GM12878 (cell line): Measurements from ENCODE around the gene SMIM35. TPM values are rescaled to one million over a fixed set of nuclear protein-coding genes. Genes with fewer than 3 reads are reported as not detected.

ENCODE experiments used
- ATAC-seq: fragments of 200-7000 bp; cut with Tn5 transposase; 3 replicates; pipeline ENCODE4 v1.9.1; 2020; ENCODE audit warnings: mild to moderate bottlenecking, moderate library complexity
- BruUV-seq: library from RNA; stranded (reverse); fragments of 400-500 nt; replicated peaks from 2 replicates; lab custom pipeline; 2021; lab: Mats Ljungman, UMichigan
- CTCF ChIA-PET: fragments of 300-600 bp; sonication (Branson Sonifier 250); formaldehyde crosslinking; extraction: SDS; loops from one replicate; lab custom pipeline; 2021; ENCODE audit warnings: inconsistent platforms; lab: Yijun Ruan, JAX
- POLR2A ChIA-PET: fragments of 350-600 bp; formaldehyde crosslinking; extraction: SDS; loops from one replicate; lab custom pipeline; 2021; ENCODE audit warnings: inconsistent platforms; lab: Charles Lee
- RAD21 ChIA-PET: fragments of 300-600 bp; sonication (Branson Sonifier 250); formaldehyde crosslinking; loops from one replicate; lab custom pipeline; 2023; ENCODE audit warnings: antibody characterized with exemption; ENCODE audit not compliant: unreplicated experiment; lab: Charles Lee
- SMC1A ChIA-PET: fragments of 300-600 bp; sonication (Branson Sonifier 250); formaldehyde crosslinking; loops from one replicate; lab custom pipeline; 2023; ENCODE audit not compliant: unreplicated experiment, uncharacterized antibody; lab: Charles Lee
- DNase-seq: peaks from one replicate; pipeline ENCODE4 v3.0.0-alpha.2; 2011; ENCODE audit warnings: low read depth, low spot score
- FAIRE-seq: peaks from 3 replicates; lab custom pipeline; 2011; peaks lifted over from hg19 to GRCh38; lab: Jason Lieb, UNC
- H2AFZ ChIP-seq: 2 replicates; pipeline ENCODE4 v1.6.0; 2011; ENCODE audit warnings: low read depth, low read length, control low read depth; ENCODE audit not compliant: control insufficient read depth
- H3K27ac ChIP-seq: 2 replicates; pipeline ENCODE4 v1.5.1; 2011; ENCODE audit warnings: control low read depth; ENCODE audit not compliant: control insufficient read depth, insufficient read depth
- H3K27me3 ChIP-seq, 2 experiments: replicated peaks in 1 of 2; 2 replicates each; pipeline versions ENCODE4 v1.6.0 to v1.6.1; 2011; ENCODE audit warnings: low read length in 1 of 2; ENCODE audit not compliant: control insufficient read depth in 2 of 2, insufficient read depth in 2 of 2
- H3K36me3 ChIP-seq, 2 experiments: 2 replicates each; pipeline ENCODE4 v1.5.1; 2011; ENCODE audit warnings: low read length in 1 of 2; ENCODE audit not compliant: control insufficient read depth in 2 of 2, insufficient read depth in 2 of 2
- H3K4me1 ChIP-seq: 2 replicates; pipeline ENCODE4 v1.6.1; 2011; ENCODE audit warnings: mild to moderate bottlenecking, low read length, moderate library complexity, mixed read lengths; ENCODE audit not compliant: control insufficient read depth, insufficient read depth
- H3K4me2 ChIP-seq: 2 replicates; pipeline ENCODE4 v1.6.0; 2011; ENCODE audit warnings: control low read depth; ENCODE audit not compliant: control insufficient read depth, insufficient read depth
- H3K4me3 ChIP-seq: fragments of 200-600 bp; sonication (generic); 2 replicates; pipeline ENCODE4 v1.5.1; 2016
- H3K79me2 ChIP-seq: 2 replicates; pipeline ENCODE4 v1.6.0; 2011; ENCODE audit warnings: low read length; ENCODE audit not compliant: control insufficient read depth, insufficient read depth
- H3K9ac ChIP-seq: 2 replicates; pipeline ENCODE4 v1.8.0; 2011; ENCODE audit warnings: low read length, control low read depth, mixed read lengths; ENCODE audit not compliant: control insufficient read depth, insufficient read depth
- H3K9me3 ChIP-seq: replicated peaks from 3 replicates; pipeline ENCODE4 v1.5.1; 2011; ENCODE audit warnings: mild to moderate bottlenecking, low read length; ENCODE audit not compliant: control insufficient read depth, insufficient read depth
- H4K20me1 ChIP-seq: 2 replicates; pipeline ENCODE4 v1.6.0; 2011; ENCODE audit not compliant: control insufficient read depth, insufficient read depth
- E4F1 ChIP-seq: fragments of 450-650 bp; IDR thresholded peaks from 2 replicates; pipeline ENCODE4 v1.6.1; 2018; ENCODE audit warnings: borderline replicate concordance, mild to moderate bottlenecking; ENCODE audit not compliant: partially characterized antibody
- EED ChIP-seq: sonication (generic); IDR thresholded peaks from 2 replicates; pipeline ENCODE4 v1.6.1; 2016; ENCODE audit warnings: antibody characterized with exemption, low read depth
- JUND ChIP-seq: IDR thresholded peaks from 2 replicates; pipeline ENCODE4 v1.6.1; 2012; ENCODE audit warnings: low read depth, mild to moderate bottlenecking, low read length, improper control_type of control experiment, moderate library complexity
- NFIC ChIP-seq: IDR thresholded peaks from 2 replicates; pipeline ENCODE4 v1.6.1; 2012; ENCODE audit warnings: low read depth, mild to moderate bottlenecking, inconsistent platforms, low read length, moderate library complexity
- RB1 ChIP-seq: fragments of 450-650 bp; formaldehyde crosslinking; IDR thresholded peaks from 2 replicates; pipeline ENCODE4 v1.6.1; 2017; ENCODE audit warnings: mild to moderate bottlenecking, borderline replicate concordance
- SMARCA5 ChIP-seq: fragments of 450-650 bp; IDR thresholded peaks from 2 replicates; pipeline ENCODE4 v1.6.1; 2017; ENCODE audit warnings: mild to moderate bottlenecking
- TBL1XR1 ChIP-seq: IDR thresholded peaks from 2 replicates; pipeline ENCODE4 v1.6.1; 2012; ENCODE audit warnings: low read depth, low read length, improper control_type of control experiment
- WGBS: methylation state at CpG from one replicate; pipeline ENCODE4 v1.1.6; 2016; ENCODE audit warnings: low lambda C conversion rate; ENCODE audit not compliant: insufficient replicate concordance, insufficient coverage; ENCODE audit errors: missing lambda C conversion rate; 5-methylcytosine and 5-hydroxymethylcytosine counted together
- in situ Hi-C: fragments of 300-500 bp; cut with MboI; formaldehyde crosslinking; loops from 9 replicates; pipeline ENCODE4 v1.14.3; 2018; ENCODE audit warnings: mixed read lengths
- intact Hi-C: fragments of 100-400 bp; cut with micrococcal nuclease; formaldehyde crosslinking; loops from one replicate; pipeline ENCODE4 v1.14.2; 2022; ENCODE audit not compliant: unreplicated experiment
- polyA plus RNA-seq, 11 experiments: library from polyadenylated mRNA; depleted of rRNA in 4 of 11; unstranded in 6 of 11; stranded (reverse) in 5 of 11; fragments of >200 nt; fragmentation: Nextera tagmentation in 4 of 11; fragmentation: Illumina TruSeq in 1 of 11; extraction: Ambion mirVana in 4 of 11; extraction: Trizol in 1 of 11; gene quantifications; 1 replicate in 1 of 11; 2 replicates in 10 of 11; pipeline versions ENCODE4 v1.2.1 to v1.2.3, GENCODE V29; 2011 to 2016; ENCODE audit warnings: inconsistent platforms in 2 of 11, missing spikeins in 2 of 11, low read depth in 1 of 11
- total RNA-seq, 4 experiments: library from RNA; depleted of rRNA in 3 of 4; stranded (reverse); fragments of >200 nt in 3 of 4; fragmentation: Illumina TruSeq in 1 of 4; extraction: Trizol in 1 of 4; gene quantifications; 2 replicates each; pipeline versions ENCODE4 v1.2.1 to v1.2.3, GENCODE V29; 2013 to 2021
- TF ChIP-seq, protein P1 (sequence below): fragments of 450-650 bp; IDR thresholded peaks from 2 replicates; pipeline ENCODE4 v1.6.1; 2016; ENCODE audit warnings: mild to moderate bottlenecking
- TF ChIP-seq, protein P2 (sequence below): fragments of 450-650 bp; IDR thresholded peaks from 2 replicates; pipeline ENCODE4 v1.6.1; 2017; ENCODE audit warnings: mild to moderate bottlenecking
- TF ChIP-seq, protein P3 (sequence below): fragments of 450-650 bp; IDR thresholded peaks from 2 replicates; pipeline ENCODE4 v1.6.1; 2018; ENCODE audit warnings: mild to moderate bottlenecking, low read depth, moderate library complexity; ENCODE audit not compliant: partially characterized antibody

SMIM35 gene
- total and polyA plus RNA-seq, 10 of the 15 experiments (the other 5 are each of a cell fraction or from before 2014, with no cell fraction given), result 0.02 to 1.1 (median 0.05) TPM; not detected in 5

GRCh38 chr11:118117790-118118601 is 31.2 kb upstream of the SMIM35 start (continued):
- no peak for TF ChIP-seq JUND
- TF ChIP-seq, protein P1, sequence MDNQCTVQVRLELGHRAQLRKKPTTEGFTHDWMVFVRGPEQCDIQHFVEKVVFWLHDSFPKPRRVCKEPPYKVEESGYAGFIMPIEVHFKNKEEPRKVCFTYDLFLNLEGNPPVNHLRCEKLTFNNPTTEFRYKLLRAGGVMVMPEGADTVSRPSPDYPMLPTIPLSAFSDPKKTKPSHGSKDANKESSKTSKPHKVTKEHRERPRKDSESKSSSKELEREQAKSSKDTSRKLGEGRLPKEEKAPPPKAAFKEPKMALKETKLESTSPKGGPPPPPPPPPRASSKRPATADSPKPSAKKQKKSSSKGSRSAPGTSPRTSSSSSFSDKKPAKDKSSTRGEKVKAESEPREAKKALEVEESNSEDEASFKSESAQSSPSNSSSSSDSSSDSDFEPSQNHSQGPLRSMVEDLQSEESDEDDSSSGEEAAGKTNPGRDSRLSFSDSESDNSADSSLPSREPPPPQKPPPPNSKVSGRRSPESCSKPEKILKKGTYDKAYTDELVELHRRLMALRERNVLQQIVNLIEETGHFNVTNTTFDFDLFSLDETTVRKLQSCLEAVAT, result no peak
- TF ChIP-seq E4F1, result no peak

GRCh38 chr11:118115048-118115447 is 28.3 kb upstream of the SMIM35 start:
- no TSS peak for BruUV-seq
- no peak overlapping the region for H2AFZ ChIP-seq
- 71% methylated on average over 7 of the region's 7 CpGs for WGBS
- intact Hi-C loops (no loop called here), in situ Hi-C loops (no loop called here)
- ATAC-seq (no peak), FAIRE-seq (no peak), DNase-seq (no peak)
- H3K9me3 ChIP-seq, result no peaks in the 10 kb centered on the region
- H3K36me3 ChIP-seq, result no peaks in the 10 kb centered on the region
- no peaks in the 10 kb centered on the region for H4K20me1 ChIP-seq
- H3K9ac ChIP-seq, result no peak overlapping the region
- CTCF ChIA-PET, result interaction anchor here (1.2 kb wide), 1 partner anchor 56 kb away, joined by 3 read pairs; no protein-coding TSS in a partner anchor
- H3K4me3 ChIP-seq, result no peak overlapping the region
- no peaks in the 10 kb centered on the region for H3K79me2 ChIP-seq
- H3K27ac ChIP-seq, result no peak overlapping the region
- H3K27me3 ChIP-seq, result no peaks in the 10 kb centered on the region; a peak in 2 of 4 replicates
- H3K4me1 ChIP-seq, result no peaks in the 10 kb centered on the region; the same call in 1 of the 2 replicates
- SMC1A ChIA-PET, result no interaction called here
- no peak overlapping the region for H3K4me2 ChIP-seq
- POLR2A ChIA-PET, result no interaction called here
- RAD21 ChIA-PET, result no interaction called here
- TF ChIP-seq RB1, result no peak
- TF ChIP-seq, protein P2, sequence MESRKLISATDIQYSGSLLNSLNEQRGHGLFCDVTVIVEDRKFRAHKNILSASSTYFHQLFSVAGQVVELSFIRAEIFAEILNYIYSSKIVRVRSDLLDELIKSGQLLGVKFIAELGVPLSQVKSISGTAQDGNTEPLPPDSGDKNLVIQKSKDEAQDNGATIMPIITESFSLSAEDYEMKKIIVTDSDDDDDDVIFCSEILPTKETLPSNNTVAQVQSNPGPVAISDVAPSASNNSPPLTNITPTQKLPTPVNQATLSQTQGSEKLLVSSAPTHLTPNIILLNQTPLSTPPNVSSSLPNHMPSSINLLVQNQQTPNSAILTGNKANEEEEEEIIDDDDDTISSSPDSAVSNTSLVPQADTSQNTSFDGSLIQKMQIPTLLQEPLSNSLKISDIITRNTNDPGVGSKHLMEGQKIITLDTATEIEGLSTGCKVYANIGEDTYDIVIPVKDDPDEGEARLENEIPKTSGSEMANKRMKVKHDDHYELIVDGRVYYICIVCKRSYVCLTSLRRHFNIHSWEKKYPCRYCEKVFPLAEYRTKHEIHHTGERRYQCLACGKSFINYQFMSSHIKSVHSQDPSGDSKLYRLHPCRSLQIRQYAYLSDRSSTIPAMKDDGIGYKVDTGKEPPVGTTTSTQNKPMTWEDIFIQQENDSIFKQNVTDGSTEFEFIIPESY, result no peak
- TF ChIP-seq TBL1XR1, result no peak
- TF ChIP-seq SMARCA5, result no peak
- TF ChIP-seq NFIC, result no peak
- no peak for TF ChIP-seq EED
- TF ChIP-seq, protein P3, sequence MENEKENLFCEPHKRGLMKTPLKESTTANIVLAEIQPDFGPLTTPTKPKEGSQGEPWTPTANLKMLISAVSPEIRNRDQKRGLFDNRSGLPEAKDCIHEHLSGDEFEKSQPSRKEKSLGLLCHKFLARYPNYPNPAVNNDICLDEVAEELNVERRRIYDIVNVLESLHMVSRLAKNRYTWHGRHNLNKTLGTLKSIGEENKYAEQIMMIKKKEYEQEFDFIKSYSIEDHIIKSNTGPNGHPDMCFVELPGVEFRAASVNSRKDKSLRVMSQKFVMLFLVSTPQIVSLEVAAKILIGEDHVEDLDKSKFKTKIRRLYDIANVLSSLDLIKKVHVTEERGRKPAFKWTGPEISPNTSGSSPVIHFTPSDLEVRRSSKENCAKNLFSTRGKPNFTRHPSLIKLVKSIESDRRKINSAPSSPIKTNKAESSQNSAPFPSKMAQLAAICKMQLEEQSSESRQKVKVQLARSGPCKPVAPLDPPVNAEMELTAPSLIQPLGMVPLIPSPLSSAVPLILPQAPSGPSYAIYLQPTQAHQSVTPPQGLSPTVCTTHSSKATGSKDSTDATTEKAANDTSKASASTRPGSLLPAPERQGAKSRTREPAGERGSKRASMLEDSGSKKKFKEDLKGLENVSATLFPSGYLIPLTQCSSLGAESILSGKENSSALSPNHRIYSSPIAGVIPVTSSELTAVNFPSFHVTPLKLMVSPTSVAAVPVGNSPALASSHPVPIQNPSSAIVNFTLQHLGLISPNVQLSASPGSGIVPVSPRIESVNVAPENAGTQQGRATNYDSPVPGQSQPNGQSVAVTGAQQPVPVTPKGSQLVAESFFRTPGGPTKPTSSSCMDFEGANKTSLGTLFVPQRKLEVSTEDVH, result no peak
